ENCODE data around the gene TCTN1.

DNA sequence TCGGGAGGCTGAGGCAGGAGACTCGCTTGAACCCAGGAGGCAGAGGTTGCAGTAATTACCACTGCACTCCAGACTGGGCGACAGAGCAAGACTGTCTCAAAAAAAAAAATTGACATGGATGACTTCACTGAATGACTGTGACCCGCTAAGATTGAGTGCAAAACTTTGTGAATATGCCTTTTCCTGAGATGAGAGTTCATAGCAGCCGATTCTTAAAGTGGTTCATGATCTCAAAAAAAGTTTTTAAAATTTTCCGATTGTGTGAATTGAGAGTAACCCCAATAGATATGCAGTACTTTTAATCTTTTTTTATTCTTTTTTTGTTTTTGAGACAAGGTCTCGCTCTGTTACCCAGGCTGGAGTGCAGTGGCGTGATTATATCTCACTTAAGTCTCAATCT lies 1.2 kb downstream of the TCTN1 start:
- TF ChIP-seq, protein P1, sequence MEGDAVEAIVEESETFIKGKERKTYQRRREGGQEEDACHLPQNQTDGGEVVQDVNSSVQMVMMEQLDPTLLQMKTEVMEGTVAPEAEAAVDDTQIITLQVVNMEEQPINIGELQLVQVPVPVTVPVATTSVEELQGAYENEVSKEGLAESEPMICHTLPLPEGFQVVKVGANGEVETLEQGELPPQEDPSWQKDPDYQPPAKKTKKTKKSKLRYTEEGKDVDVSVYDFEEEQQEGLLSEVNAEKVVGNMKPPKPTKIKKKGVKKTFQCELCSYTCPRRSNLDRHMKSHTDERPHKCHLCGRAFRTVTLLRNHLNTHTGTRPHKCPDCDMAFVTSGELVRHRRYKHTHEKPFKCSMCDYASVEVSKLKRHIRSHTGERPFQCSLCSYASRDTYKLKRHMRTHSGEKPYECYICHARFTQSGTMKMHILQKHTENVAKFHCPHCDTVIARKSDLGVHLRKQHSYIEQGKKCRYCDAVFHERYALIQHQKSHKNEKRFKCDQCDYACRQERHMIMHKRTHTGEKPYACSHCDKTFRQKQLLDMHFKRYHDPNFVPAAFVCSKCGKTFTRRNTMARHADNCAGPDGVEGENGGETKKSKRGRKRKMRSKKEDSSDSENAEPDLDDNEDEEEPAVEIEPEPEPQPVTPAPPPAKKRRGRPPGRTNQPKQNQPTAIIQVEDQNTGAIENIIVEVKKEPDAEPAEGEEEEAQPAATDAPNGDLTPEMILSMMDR (IDR thresholded peaks at IDR 0.05; ENCODE audit: low read length) = no peak
- TF ChIP-seq EZH2 (optimal IDR thresholded peaks at IDR 0.05; ENCODE audit: low read depth, low read length) (no peak), EZH2phosphoT487 (IDR thresholded peaks at IDR 0.05; ENCODE audit: low read length) (no peak)

Measured in MM.1S (cell line).